ENCODE measurements around the gene DBR1. TPM values are rescaled to one million over a fixed set of nuclear protein-coding genes. Genes with fewer than 3 reads are reported as not detected.

DBR1 gene
- total and polyA plus RNA-seq, 2 experiments from 2014 or later = 9.7 to 17.2 TPM

DNA sequence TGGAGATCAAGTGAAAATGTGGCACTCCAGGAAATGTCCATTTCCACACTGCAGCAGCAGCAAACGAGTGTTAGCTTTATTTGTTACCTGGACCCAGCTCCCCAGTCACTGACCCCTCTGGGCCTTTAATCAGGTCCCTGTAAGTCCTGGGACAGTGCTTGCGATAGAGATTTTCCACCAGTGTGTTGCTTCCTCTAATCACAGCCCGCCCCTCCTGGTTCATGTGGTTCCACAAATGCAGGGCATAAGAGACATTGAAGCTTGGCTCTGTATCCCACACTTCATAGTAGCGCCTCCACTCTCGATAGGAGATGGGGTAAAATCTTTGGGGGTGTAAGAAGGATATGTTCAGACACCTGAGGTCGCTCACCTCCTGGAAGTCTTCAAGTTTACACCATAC lies 50.5 kb downstream of the DBR1 start:
- Mint-ChIP-seq H3K27ac (no peak overlapping the region), H3K4me3 (no peak overlapping the region), H3K9me3 (peaks cover 10% of the 10 kb centered on the region), H3K36me3 (ENCODE audit: low read depth) (peaks cover 4% of the 10 kb centered on the region), H3K27me3 (ENCODE audit: insufficient read depth, low read depth, poor library complexity) (peaks cover 6% of the 10 kb centered on the region), H3K4me1 (no peaks in the 10 kb centered on the region)
- Histone ChIP-seq H3K36me3 (ENCODE audit: insufficient read depth) (peaks cover 3% of the 10 kb centered on the region; the same call in 1 of the 2 replicates), H2AFZ (no peak overlapping the region), H3K9me2 (ENCODE audit: insufficient read depth) (no peaks in the 10 kb centered on the region), H3K27me3 (ENCODE audit: insufficient read depth) (no peaks in the 10 kb centered on the region), H3K4me1 (ENCODE audit: insufficient read depth) (no peaks in the 10 kb centered on the region), H3K4me3 (no peak overlapping the region), H3F3A (replicated peaks; ENCODE audit: low read depth) (no peaks in the 10 kb centered on the region), H3K27ac (ENCODE audit: low read depth) (no peak overlapping the region), H4K20me1 (replicated peaks; ENCODE audit: insufficient read depth) (no peaks in the 10 kb centered on the region), H3K4me2 (no peak overlapping the region), H3K79me2 (replicated peaks; ENCODE audit: insufficient read depth) (no peaks in the 10 kb centered on the region)
- ATAC-seq = no peak
- no peak for DNase-seq (ENCODE audit: low spot score)
- TF ChIP-seq ZNF331 (CRISPR knock-in tag; IDR thresholded peaks at IDR 0.05; ENCODE audit: low read depth) = no peak
- no peak for TF ChIP-seq ZNF114 (CRISPR knock-in tag; IDR thresholded peaks at IDR 0.05)
- no peak for TF ChIP-seq JUNB (IDR thresholded peaks at IDR 0.05; ENCODE audit: unreplicated experiment)
- TF ChIP-seq CREB1 (CRISPR knock-in tag; IDR thresholded peaks at IDR 0.05; ENCODE audit: low read depth) = no peak
- no peak for TF ChIP-seq CTCF (conservative IDR thresholded peaks at IDR 0.05; ENCODE audit: low read depth in 2 of 2)
- TF ChIP-seq, protein P1, sequence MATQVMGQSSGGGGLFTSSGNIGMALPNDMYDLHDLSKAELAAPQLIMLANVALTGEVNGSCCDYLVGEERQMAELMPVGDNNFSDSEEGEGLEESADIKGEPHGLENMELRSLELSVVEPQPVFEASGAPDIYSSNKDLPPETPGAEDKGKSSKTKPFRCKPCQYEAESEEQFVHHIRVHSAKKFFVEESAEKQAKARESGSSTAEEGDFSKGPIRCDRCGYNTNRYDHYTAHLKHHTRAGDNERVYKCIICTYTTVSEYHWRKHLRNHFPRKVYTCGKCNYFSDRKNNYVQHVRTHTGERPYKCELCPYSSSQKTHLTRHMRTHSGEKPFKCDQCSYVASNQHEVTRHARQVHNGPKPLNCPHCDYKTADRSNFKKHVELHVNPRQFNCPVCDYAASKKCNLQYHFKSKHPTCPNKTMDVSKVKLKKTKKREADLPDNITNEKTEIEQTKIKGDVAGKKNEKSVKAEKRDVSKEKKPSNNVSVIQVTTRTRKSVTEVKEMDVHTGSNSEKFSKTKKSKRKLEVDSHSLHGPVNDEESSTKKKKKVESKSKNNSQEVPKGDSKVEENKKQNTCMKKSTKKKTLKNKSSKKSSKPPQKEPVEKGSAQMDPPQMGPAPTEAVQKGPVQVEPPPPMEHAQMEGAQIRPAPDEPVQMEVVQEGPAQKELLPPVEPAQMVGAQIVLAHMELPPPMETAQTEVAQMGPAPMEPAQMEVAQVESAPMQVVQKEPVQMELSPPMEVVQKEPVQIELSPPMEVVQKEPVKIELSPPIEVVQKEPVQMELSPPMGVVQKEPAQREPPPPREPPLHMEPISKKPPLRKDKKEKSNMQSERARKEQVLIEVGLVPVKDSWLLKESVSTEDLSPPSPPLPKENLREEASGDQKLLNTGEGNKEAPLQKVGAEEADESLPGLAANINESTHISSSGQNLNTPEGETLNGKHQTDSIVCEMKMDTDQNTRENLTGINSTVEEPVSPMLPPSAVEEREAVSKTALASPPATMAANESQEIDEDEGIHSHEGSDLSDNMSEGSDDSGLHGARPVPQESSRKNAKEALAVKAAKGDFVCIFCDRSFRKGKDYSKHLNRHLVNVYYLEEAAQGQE (IDR thresholded peaks at IDR 0.05; ENCODE audit: unreplicated experiment) = no peak
- no peak for TF ChIP-seq EZH2 (IDR thresholded peaks at IDR 0.05; ENCODE audit: low read depth, unreplicated experiment)
- TF ChIP-seq POLR2AphosphoS5 (IDR thresholded peaks at IDR 0.05; ENCODE audit: low read depth) = no peak
- TF ChIP-seq, protein P2, sequence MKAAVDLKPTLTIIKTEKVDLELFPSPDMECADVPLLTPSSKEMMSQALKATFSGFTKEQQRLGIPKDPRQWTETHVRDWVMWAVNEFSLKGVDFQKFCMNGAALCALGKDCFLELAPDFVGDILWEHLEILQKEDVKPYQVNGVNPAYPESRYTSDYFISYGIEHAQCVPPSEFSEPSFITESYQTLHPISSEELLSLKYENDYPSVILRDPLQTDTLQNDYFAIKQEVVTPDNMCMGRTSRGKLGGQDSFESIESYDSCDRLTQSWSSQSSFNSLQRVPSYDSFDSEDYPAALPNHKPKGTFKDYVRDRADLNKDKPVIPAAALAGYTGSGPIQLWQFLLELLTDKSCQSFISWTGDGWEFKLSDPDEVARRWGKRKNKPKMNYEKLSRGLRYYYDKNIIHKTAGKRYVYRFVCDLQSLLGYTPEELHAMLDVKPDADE (IDR thresholded peaks at IDR 0.05) = no peak
- TF ChIP-seq EZH2phosphoT487 (IDR thresholded peaks at IDR 0.05; ENCODE audit: unreplicated experiment) = no peak
- TF ChIP-seq STAT1 (IDR thresholded peaks at IDR 0.05; ENCODE audit: unreplicated experiment) = no peak
- TF ChIP-seq NANOG (IDR thresholded peaks at IDR 0.05; ENCODE audit: borderline replicate concordance) = no peak
- no peak for TF ChIP-seq ZNF462 (CRISPR knock-in tag; IDR thresholded peaks at IDR 0.05)
